HEK293 (cell line): ENCODE results near the gene TBX5.

Experiments
- CTCF ChIA-PET: fragments of 350-600 bp; formaldehyde crosslinking; extraction: SDS; loops from one replicate; lab custom pipeline; 2021; ENCODE audit warnings: antibody characterized with exemption; lab: Yijun Ruan, JAX
- POLR2A ChIA-PET: fragments of 300-600 bp; formaldehyde crosslinking; extraction: SDS; loops from one replicate; lab custom pipeline; 2020; ENCODE audit warnings: antibody characterized with exemption, inconsistent platforms; lab: Yijun Ruan, JAX
- H3K27ac ChIP-seq: fragments of 200-500 bp; sonication (Bioruptor generic); 2 replicates; pipeline ENCODE4 v1.5.1; 2014; ENCODE audit warnings: low read depth, low read length, control low read depth, inconsistent platforms; ENCODE audit errors: extremely low read depth
- H3K36me3 ChIP-seq, 2 experiments: fragments of 200-500 bp in 1 of 2; sonication (Bioruptor generic) in 1 of 2; 1 replicate in 1 of 2; 2 replicates in 1 of 2; pipeline ENCODE4 v1.5.1; 2014 to 2017; ENCODE audit warnings: inconsistent platforms in 2 of 2, low read length in 2 of 2; ENCODE audit not compliant: control insufficient read depth in 2 of 2, insufficient read depth in 1 of 2
- H3K4me1 ChIP-seq: fragments of 200-500 bp; sonication (Bioruptor generic); 2 replicates; pipeline ENCODE4 v1.5.1; 2014; ENCODE audit warnings: mild to moderate bottlenecking, low read length, inconsistent platforms; ENCODE audit not compliant: control insufficient read depth, insufficient read depth
- H3K4me3 ChIP-seq: 2 replicates; pipeline ENCODE4 v1.5.1; 2011; ENCODE audit warnings: low read depth, mild to moderate bottlenecking, control low read depth, low read length, moderate library complexity
- H3K9me3 ChIP-seq: fragments of 200-500 bp; sonication (Bioruptor generic); 2 replicates; pipeline ENCODE4 v1.5.1; 2014; ENCODE audit warnings: low read depth, low read length, inconsistent platforms; ENCODE audit not compliant: control insufficient read depth, insufficient read depth
- EGR2 ChIP-seq: fragments of 450-650 bp; formaldehyde crosslinking; IDR thresholded peaks from 2 replicates; pipeline ENCODE4 v1.5.1; 2016; ENCODE audit warnings: low read depth, missing biosample characterization, missing genetic modification characterization
- GLI2 ChIP-seq: fragments of 450-650 bp; formaldehyde crosslinking; IDR thresholded peaks from 2 replicates; pipeline ENCODE4; 2017; ENCODE audit warnings: missing biosample characterization, missing genetic modification characterization, low read depth, borderline replicate concordance
- GLI4 ChIP-seq: fragments of 450-650 bp; formaldehyde crosslinking; IDR thresholded peaks from 2 replicates; pipeline ENCODE4 v1.5.1; 2016; ENCODE audit warnings: missing biosample characterization, missing genetic modification characterization
- SP2 ChIP-seq: fragments of 450-650 bp; formaldehyde crosslinking; IDR thresholded peaks from 2 replicates; pipeline ENCODE4 v1.5.1; 2016; ENCODE audit warnings: missing biosample characterization, missing genetic modification characterization
- ZFHX2 ChIP-seq: fragments of 450-650 bp; formaldehyde crosslinking; conservative IDR thresholded peaks from 2 replicates; pipeline ENCODE4 v1.5.1; 2016; ENCODE audit warnings: missing biosample characterization, missing genetic modification characterization
- ZNF140 ChIP-seq: fragments of 450-650 bp; formaldehyde crosslinking; IDR thresholded peaks from 2 replicates; pipeline ENCODE4 v1.5.1; 2016; ENCODE audit warnings: missing biosample characterization, missing genetic modification characterization
- ZNF292 ChIP-seq: fragments of 450-650 bp; formaldehyde crosslinking; IDR thresholded peaks from 2 replicates; pipeline ENCODE4 v1.5.1; 2016; ENCODE audit warnings: low read depth, missing biosample characterization, missing genetic modification characterization, borderline replicate concordance
- ZNF530 ChIP-seq: fragments of 450-650 bp; formaldehyde crosslinking; IDR thresholded peaks from 2 replicates; pipeline ENCODE4 v1.5.1; 2016; ENCODE audit warnings: low read depth, missing biosample characterization, missing genetic modification characterization
- ZNF629 ChIP-seq: fragments of 450-650 bp; formaldehyde crosslinking; IDR thresholded peaks from 2 replicates; pipeline ENCODE4 v1.5.1; 2017; ENCODE audit warnings: missing biosample characterization, missing genetic modification characterization
- ZNF670 ChIP-seq: fragments of 450-650 bp; formaldehyde crosslinking; IDR thresholded peaks from 2 replicates; pipeline ENCODE4 v1.5.1; 2016; ENCODE audit warnings: missing biosample characterization, missing genetic modification characterization, low read depth
- TF ChIP-seq, protein P1 (sequence below): fragments of 450-650 bp; formaldehyde crosslinking; IDR thresholded peaks from 2 replicates; pipeline ENCODE4 v1.5.1; 2016; ENCODE audit warnings: missing biosample characterization, missing genetic modification characterization
- TF ChIP-seq, protein P2 (sequence below): fragments of 450-650 bp; formaldehyde crosslinking; IDR thresholded peaks from 2 replicates; pipeline ENCODE4 v1.5.1; 2016; ENCODE audit warnings: missing biosample characterization, missing genetic modification characterization
- TF ChIP-seq, protein P3 (sequence below): fragments of 450-650 bp; formaldehyde crosslinking; IDR thresholded peaks from 2 replicates; pipeline ENCODE4 v1.5.1; 2017; ENCODE audit warnings: missing biosample characterization, missing genetic modification characterization
- TF ChIP-seq, protein P4 (sequence below): fragments of 450-650 bp; formaldehyde crosslinking; IDR thresholded peaks from 2 replicates; pipeline ENCODE4 v1.5.1; 2016; ENCODE audit warnings: missing biosample characterization, missing genetic modification characterization
- TF ChIP-seq, protein P5 (sequence below): fragments of 450-650 bp; IDR thresholded peaks from 2 replicates; pipeline ENCODE4 v1.5.1; 2018; ENCODE audit warnings: missing biosample characterization, mild to moderate bottlenecking, missing genetic modification characterization

The TBX5 gene

DNA sequence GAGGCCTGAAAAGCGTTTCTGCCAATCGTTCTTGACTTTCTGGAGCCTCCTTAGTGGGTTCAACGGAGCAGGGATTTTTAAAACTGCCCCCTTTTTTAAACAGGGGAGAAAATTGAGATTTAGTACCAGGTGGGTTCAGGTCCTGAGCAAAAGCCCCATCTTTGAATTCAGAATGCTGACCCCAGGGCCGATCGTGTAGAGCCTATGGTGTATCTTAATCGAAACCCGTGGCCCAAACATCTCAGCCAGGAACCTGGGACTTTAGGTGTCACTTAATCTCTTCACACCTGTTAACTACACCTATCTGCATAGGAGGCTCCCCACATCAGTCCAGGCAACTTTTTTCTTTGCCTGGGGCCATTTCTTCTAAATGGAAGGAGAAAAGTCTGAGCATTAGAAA, 6.4 kb upstream of the TBX5 start:
- CTCF ChIA-PET, result no interaction called here
- POLR2A ChIA-PET, result no interaction called here
- no peaks in the 10 kb centered on the region for H3K36me3 ChIP-seq
- no peaks in the 10 kb centered on the region for H3K9me3 ChIP-seq
- no peak overlapping the region for H3K27ac ChIP-seq
- TF ChIP-seq, protein P1, sequence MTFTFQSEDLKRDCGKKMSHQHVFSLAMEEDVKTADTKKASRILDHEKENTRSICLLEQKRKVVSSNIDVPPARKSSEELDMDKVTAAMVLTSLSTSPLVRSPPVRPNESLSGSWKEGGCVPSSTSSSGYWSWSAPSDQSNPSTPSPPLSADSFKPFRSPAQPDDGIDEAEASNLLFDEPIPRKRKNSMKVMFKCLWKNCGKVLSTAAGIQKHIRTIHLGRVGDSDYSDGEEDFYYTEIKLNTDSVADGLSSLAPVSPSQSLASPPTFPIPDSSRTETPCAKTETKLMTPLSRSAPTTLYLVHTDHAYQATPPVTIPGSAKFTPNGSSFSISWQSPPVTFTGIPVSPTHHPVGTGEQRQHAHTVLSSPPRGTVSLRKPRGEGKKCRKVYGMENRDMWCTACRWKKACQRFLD (tag by site-specific recombination), result no peak
- TF ChIP-seq, protein P2, sequence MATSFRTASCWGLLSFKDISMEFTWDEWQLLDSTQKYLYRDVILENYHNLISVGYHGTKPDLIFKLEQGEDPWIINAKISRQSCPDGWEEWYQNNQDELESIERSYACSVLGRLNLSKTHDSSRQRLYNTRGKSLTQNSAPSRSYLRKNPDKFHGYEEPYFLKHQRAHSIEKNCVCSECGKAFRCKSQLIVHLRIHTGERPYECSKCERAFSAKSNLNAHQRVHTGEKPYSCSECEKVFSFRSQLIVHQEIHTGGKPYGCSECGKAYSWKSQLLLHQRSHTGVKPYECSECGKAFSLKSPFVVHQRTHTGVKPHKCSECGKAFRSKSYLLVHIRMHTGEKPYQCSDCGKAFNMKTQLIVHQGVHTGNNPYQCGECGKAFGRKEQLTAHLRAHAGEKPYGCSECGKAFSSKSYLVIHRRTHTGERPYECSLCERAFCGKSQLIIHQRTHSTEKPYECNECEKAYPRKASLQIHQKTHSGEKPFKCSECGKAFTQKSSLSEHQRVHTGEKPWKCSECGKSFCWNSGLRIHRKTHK (tag by site-specific recombination), result no peak
- no peak for TF ChIP-seq ZNF530 (tag by site-specific recombination)
- TF ChIP-seq, protein P3, sequence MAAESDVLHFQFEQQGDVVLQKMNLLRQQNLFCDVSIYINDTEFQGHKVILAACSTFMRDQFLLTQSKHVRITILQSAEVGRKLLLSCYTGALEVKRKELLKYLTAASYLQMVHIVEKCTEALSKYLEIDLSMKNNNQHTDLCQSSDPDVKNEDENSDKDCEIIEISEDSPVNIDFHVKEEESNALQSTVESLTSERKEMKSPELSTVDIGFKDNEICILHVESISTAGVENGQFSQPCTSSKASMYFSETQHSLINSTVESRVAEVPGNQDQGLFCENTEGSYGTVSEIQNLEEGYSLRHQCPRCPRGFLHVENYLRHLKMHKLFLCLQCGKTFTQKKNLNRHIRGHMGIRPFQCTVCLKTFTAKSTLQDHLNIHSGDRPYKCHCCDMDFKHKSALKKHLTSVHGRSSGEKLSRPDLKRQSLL (tag by site-specific recombination), result no peak
- no peak for TF ChIP-seq GLI2 (tag by site-specific recombination)
- TF ChIP-seq, all 188 proteins: peak for 0
- H3K4me3 ChIP-seq, result no peak overlapping the region
- H3K4me1 ChIP-seq, result no peaks in the 10 kb centered on the region

DNA sequence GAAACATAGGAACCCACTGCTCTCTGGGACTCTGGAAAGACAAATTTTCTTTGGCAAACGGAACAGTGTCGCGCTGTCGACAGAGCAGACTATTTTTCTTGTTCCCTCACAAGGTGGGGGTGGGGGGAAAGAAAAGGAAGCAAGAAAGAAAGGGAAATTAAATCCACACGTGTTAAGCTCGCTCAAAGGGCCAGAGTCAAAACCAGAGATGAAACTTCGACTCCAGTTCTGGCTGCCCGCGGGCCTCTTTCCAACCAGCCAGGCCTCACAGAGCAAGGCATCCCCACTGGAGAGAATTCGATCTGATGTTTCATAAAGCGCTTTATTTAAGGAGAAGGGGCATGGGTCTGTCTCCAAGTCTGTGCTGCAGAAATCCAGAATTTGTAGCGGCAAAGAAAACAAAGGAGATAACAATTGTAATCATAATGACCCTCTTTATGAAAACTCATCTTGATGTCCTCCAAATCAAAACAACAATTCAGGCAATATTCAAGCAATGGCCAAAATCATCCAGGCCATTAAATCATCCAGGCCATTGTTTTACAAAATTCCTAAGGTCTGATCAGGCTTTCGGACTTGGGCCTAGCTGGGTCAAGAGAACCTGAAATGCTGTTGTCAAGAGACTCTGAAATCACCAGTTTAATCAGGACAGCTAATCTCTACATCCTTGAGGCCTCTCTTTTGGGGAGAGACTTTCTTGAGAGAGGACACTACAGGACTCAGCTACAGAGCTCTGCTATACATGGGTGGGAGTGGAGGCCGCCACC, 5.3 kb upstream of the TBX5 start:
- TF ChIP-seq SP2 (tag by site-specific recombination) (no peak), EGR2 (tag by site-specific recombination) (no peak), ZFHX2 (tag by site-specific recombination) (no peak), ZNF670 (no peak), ZNF292 (tag by site-specific recombination) (no peak), ZNF140 (tag by site-specific recombination) (no peak), ZNF629 (no peak), GLI4 (tag by site-specific recombination) (no peak)
- TF ChIP-seq, protein P4, sequence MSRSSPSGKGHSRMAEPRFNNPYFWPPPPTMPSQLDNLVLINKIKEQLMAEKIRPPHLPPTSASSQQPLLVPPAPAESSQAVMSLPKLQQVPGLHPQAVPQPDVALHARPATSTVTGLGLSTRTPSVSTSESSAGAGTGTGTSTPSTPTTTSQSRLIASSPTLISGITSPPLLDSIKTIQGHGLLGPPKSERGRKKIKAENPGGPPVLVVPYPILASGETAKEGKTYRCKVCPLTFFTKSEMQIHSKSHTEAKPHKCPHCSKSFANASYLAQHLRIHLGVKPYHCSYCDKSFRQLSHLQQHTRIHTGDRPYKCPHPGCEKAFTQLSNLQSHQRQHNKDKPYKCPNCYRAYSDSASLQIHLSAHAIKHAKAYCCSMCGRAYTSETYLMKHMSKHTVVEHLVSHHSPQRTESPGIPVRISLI, result no peak
- TF ChIP-seq, protein P5, sequence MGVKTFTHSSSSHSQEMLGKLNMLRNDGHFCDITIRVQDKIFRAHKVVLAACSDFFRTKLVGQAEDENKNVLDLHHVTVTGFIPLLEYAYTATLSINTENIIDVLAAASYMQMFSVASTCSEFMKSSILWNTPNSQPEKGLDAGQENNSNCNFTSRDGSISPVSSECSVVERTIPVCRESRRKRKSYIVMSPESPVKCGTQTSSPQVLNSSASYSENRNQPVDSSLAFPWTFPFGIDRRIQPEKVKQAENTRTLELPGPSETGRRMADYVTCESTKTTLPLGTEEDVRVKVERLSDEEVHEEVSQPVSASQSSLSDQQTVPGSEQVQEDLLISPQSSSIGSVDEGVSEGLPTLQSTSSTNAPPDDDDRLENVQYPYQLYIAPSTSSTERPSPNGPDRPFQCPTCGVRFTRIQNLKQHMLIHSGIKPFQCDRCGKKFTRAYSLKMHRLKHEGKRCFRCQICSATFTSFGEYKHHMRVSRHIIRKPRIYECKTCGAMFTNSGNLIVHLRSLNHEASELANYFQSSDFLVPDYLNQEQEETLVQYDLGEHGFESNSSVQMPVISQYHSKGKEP (tag by site-specific recombination), result no peak
- no peaks in the 10 kb centered on the region for H3K9me3 ChIP-seq

More for the DNA sequence above, 5.3 kb upstream of the TBX5 start:
- ChIA-PET CTCF (no interaction called here), POLR2A (no interaction called here)
- H3K4me3 ChIP-seq, result no peak overlapping the region
- H3K27ac ChIP-seq, result no peak overlapping the region
- H3K4me1 ChIP-seq, result no peaks in the 10 kb centered on the region
- no peaks in the 10 kb centered on the region for H3K36me3 ChIP-seq
